HG03103 (cell line): Measurements from ENCODE around the gene SENP1.
"Not testable (repeated sequence)": the region's sequence is repeated elsewhere in the genome, so short reads cannot be mapped to it uniquely, and the experiment has no call there.

Source experiments
- ATAC-seq: cut with Tn5 transposase; IDR thresholded peaks from one replicate; pipeline ENCODE4 v1.9.1; 2021; ENCODE audit warnings: low read depth; ENCODE audit not compliant: unreplicated experiment

Gene SENP1

DNA sequence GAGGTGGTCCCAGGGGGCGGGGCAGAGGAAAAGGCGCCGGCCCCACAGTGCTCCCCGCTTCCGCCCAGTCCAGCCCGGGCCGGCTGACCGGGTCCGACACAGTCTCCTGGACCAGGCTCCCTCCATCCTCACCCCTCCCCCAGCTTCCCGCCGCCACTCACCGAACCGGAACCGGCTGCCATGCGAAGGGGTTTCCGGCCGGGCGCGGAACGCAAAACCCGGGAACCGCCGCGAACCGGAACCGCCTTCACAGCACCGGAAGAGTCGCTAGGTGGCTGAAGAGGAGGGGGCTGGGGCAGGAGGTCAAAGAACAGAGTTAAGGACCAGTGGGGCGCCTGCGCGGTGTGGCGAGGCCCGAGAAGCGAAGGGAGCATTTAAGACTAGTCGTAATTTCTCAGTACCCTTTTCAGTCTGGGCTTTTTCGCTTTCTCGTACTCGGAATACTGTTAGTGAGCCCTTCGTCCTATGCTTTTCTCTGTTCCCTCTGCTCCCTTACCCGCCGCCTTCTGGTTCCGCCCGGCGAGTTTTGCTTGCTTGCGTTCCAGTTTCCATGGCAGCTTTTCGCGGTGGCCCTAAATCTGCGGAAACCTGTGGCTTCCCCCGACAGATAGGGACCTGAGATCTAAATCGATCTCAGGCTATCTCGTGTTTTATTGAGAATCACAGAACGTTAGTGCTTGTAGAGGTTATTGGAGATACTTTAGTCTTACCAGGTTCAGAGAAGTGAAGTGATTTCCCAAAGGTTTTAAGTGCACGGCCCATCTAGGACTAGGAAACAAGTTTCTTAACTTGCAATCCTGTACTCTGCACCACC lies at the start of gene SENP1:
Gene SENP1 (minus strand): TSS at position 213 of the 814 bp plus-strand sequence. CDS start 4,607 bp downstream, outside the sequence.
- ATAC-seq: peak; percentile 65

DNA sequence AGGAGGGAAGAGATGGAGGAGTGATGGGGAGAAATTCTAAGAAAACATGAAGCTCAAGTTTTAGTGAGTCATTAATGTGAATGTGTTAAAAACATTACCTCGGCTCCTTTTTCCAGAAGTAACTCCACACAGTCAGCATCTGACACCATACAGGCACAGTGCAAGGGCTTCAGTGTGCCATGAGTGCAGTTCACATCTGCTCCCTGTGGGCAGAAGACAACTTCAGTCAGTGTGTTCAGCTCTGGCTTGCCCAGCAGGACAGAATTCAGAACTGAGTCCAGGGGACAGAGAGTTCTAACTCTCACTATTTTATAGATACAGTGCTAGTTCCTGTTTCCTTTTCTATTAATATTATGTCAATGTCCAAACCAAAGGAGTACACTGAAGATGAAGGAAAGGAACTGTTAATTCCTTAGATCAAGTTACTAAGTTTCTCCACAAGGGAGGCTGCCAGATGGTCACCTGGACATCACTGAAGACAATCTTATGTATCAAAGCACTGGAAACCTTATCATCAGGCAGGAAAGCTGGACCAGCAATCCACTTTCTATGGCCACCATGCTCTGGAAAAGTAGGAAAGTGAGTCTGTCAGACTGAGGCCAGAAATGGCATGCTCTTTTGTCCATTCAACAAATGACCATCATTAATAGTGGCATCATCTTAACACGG lies 45.4 kb upstream of the SENP1 start:
- ATAC-seq: no peak

DNA sequence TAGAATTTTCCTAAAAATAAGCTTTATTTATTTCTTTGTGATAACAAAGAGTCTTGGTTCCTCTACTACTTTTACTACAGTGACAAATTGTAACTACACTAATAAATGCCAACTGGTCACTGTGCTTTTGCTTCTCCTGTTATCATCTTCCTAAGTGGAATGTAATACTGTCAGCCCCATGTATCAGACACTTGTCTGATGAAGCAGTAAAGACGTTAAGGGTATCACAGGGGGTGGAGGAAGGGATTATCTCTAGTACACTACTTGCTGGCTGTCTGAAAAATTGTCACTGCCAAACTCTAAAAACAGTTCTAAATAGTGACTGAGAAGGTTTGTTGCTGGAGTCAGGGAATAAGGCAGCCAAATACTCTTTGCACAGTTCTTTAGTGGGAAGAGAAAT lies 40.1 kb upstream of the SENP1 start:
- ATAC-seq: no peak

DNA sequence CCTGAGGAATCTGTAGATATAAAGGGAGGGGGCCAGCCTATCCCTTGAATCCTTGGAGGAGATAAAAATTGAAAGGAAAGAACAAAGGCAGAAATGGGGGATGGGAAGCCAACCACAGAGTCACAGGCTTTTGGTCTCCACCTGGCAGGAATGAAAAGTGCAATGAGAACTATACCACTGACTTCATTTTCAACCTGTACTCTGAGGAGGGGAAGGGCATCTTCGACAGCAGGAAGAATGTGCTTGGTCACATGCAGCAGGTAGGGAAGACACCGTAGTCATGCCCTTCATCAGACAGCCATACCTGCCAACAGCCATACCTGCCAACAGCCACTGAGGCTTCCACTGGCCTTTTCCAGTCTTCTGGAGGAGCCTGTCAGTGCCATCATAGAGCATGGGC lies 38.0 kb upstream of the SENP1 start:
- ATAC-seq: no peak

DNA sequence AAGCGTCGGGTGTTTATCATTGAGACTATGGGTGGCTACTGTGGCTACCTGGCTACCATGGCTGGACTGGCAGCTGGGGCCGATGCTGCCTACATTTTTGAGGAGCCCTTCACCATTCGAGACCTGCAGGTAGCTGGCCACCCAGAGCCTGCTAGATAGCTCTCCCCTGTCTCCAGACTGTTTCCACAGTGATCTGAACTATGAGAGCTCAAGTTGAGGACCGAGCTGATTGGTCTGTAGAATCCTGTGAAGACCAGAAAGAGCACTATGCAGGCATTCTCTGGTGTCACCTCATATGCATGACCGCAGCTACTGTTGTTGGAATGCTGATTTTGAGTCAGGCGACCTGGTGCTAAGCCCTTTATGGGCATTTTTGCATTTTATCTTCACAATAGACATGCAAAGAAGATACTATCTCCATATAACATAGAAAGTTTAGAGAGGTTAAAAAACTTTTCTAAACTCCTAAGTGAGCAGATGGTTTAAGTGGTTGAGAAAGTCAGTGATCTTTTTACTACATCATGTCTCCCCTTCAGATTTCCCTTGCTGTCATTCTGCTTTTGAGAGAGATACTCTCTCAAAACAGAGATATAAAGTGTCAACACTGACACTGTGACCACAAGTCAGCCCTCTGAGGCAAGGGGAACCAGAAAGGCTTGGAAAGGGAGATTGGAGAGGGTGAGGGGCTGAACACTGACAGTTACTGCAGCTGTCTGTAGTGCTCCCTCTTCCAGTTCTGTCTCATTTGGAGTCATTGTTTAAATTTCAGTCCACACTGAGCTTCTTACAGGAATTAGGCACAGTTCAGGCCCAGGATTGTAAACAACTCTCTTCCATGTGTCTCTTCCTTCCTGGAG lies 37.2 kb upstream of the SENP1 start:
- ATAC-seq: no peak

DNA sequence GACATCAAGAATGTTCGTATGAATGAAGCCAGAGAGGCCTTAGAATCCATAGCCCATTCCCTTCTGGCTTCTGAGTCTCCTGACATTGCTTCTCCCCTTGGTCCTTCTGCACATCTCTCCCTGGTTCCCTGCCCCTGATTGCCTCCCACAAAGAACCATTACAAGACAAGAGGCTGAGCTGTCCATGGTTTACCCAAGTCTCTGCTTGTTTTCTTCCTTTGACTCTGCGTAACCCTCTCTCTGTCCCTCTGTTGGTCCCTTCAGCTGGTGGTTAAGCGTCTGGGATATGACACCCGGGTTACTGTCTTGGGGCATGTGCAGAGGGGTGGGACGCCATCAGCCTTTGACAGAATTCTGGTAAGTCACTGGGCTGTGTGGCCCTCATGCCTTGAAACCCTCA lies 29.1 kb upstream of the SENP1 start:
- ATAC-seq: no peak

DNA sequence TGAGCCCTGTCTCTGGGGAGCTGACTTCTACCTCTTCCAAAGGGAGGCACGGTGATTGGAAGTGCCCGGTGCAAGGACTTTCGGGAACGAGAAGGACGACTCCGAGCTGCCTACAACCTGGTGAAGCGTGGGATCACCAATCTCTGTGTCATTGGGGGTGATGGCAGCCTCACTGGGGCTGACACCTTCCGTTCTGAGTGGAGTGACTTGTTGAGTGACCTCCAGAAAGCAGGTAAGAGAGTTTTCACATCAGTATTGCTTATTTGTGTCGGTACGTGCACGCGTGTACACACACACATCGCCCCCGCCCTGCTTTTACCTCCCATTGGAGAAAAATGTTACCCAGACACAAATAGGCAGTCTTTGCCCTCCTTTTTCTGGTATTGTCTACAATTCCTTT lies 26.9 kb upstream of the SENP1 start:
- ATAC-seq: no peak

DNA sequence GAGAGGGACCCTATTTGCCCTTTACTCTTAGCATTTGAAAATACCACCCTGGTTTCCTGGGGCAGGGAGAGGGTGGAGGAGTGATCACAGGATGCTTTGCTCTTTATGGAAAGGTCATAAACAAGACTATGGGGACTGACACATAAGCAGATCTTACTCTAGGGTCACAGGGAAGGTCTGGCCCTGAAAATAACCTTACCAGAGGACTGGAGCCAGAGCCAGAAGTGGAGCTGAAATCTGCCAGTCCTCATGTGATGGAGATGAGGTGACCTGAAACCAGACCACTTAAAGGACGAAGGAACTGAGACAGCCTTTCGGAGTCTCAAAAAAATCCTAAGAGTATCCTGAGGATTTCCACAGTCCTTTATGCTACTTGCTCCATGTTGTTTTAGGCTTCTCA lies 25.6 kb upstream of the SENP1 start:
- no peak for ATAC-seq

DNA sequence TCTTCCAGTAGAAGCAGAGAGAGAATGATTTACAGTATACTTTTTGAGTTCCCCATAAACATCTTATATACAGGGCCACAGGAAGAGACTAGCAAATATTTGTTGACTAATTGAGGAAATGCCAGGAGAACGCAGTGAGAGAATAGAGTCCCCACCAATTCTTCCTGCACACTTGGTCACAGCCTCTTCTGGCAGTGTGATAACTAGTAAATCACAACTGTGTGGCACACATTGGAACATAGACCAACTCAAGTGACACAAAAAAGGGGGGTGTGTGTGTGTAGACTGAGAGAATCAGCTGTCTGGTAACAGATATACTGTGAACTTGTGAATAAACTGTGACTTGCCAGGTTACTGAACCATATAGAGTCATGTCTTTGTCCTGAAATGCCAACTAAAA lies 23.5 kb upstream of the SENP1 start:
- ATAC-seq: no peak

DNA sequence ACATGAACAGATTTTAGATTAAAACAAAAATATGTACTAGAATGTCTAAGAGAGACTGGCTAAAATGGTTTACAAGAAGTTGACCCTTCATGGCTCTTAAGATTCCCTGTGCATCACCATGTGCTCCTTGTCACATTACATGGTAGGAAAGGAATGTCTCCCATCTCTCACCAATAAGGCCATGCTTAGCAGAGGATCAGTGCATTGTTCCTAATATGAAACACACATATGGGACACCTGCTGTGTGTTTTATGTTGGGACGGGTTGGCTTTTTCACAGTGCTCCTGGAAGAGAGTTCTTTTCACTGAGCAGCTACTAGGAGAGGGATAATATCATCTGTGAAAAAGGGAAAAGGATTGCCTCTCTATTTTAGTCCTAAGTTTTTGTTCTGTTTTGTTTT lies 22.9 kb upstream of the SENP1 start:
- no peak for ATAC-seq

DNA sequence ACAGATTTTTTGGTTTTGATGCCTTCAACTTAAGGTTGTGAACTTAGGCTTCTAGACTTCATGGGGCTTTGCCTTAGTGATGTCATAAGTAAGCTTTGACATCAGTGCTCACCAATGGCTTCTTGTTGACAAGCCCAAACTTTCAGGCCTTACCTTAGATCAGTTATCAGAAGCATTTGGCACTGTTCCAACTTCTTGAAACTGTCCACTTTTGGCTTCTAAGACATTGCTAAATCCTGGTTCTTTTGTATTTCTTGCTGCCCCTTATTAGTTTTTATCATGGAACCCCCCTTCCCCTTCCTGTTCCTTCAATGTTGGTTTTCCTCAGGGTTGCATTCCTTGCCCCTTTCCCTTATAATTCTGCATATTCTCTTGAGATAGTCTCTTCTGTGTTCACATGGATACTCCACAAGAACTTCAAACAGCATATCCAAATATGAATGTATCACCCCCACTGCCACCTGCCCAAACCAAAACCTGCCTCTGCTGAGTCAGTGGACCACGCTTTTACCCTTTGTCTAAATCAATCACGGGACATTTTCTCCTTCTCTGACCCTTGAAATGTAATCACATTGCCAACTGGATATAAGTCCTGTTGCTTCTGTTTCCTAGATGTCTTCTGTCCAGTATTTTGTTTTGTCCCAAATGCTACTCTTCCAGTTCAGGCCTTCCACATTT lies 21.2 kb upstream of the SENP1 start:
- ATAC-seq: no peak

DNA sequence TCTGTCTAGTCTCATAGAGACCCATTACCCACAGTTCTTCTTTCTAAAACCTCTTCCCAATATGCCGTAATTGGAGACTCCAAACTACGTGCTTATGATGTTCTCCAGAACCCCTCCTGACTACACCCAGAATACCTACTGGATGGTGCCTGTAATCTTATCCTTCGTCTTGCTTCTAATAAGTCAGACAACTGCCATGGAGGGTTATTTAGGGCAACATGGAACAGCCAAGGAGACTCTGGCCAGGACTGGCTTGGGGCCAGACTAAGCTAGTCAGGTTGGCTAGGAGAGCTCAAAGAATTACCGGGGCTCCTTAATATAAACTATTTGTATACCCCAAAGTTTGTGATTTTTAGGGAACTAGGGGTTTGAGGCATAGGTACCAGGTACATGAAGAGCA lies 20.1 kb upstream of the SENP1 start:
- no peak for ATAC-seq

DNA sequence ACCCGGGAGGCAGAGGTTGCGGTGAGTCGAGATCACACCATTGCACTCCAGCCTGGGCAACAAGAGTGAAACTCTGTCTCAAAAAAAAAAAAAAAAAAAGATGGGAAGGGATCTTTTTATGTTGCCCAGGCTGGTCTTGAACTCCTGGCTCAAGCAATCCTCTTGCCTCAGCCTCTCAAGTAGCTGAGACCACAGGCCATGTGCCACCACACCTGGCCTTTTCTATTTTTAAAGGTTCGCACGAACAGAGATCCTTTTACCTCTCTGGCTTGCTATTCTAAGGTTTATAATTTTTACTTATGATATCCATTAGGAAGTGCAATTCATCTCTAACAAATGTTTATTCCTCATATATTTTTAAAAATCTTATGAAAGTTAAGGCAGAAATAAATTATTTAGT lies 19.7 kb upstream of the SENP1 start:
- ATAC-seq: not testable (repeated sequence)

DNA sequence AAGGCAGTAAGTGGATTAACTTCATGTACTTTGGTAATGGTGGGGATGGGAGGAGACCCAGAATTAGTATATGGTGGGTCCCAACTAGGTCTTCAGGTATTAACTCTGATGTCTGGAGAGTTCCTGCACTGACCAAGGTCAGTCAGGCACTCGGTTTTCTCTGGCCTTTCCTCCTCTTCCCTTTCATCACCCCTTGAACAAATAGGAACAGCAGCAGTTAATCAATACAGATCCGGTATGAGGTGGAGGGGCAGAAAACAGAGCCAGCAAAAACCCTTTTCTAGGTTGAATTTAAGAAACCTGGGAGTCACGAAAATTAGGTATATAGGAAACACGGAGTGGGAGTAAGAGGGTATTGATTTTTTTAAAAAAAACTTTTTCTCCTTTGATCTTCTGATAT lies 17.3 kb upstream of the SENP1 start:
- no peak for ATAC-seq

DNA sequence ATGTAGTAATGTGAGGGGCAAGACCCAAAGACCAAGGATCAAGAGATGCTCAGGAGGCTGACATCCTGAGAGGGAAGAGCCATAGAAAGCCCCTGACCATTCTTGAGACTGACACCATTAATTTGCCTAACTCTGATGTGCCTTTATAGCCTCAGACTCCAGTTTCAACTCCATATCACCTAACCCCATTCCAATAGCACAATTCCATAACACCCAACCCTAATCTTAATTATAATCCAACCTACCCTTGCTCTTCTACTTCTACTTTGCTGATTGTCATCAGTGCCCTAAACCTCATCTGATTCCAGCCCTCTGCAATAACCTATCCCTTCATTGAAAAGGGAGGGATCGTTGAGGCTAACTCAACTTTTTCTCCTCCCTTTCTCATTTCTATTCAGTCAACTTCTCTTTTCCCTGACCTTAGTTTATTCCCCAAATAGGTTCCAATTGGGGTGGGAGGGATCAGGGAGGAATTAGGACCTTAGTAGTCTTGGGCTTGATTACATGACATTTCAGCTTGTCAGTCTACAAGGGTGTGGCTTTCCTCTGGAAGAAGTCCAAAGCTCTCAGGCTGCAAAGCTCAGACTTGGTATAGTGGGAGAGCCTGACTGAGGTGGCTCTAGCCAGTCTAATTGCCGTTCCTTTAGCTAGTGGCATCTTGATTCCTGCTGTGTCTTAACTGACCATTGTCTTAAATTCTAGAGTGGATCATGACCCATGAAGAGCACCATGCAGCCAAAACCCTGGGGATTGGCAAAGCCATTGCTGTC lies 16.4 kb upstream of the SENP1 start:
- ATAC-seq: no peak

DNA sequence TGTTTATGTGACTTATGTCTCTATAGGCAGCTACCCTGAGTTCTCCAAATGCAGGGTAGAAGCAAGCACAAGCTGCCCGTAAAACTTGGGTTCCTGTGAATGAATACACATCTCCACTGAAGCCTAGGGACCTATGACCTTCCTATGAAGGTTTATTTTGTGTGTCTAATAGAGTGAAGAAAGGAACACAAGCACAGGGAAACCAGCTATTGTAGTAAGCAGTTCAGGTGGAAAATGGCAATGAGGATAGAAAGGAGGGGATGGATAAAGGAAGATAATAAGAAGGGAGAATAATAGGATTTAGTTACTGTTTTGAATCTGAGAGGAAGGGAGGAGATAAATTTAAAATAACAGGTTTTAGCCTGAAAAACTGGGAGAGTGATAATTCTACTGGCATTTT lies 15.6 kb upstream of the SENP1 start:
- no peak for ATAC-seq

DNA sequence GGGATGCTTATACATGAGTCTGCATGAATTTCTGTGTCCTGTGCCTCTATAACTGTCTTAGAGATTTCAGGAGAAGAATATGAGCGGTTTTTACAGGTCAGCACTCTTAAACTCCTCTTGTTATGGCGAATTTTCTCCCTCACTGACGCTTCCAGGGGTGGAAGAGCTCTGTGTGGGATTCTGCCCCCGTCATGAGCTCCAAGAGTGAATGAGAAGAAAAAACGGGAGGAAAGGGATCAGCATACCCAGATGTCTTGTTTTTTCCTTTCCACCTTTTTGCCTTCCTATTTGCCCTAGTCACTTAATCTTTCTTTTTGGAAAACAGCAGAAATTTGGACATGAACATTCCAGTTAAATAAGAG lies 13.9 kb upstream of the SENP1 start:
- no peak for ATAC-seq

DNA sequence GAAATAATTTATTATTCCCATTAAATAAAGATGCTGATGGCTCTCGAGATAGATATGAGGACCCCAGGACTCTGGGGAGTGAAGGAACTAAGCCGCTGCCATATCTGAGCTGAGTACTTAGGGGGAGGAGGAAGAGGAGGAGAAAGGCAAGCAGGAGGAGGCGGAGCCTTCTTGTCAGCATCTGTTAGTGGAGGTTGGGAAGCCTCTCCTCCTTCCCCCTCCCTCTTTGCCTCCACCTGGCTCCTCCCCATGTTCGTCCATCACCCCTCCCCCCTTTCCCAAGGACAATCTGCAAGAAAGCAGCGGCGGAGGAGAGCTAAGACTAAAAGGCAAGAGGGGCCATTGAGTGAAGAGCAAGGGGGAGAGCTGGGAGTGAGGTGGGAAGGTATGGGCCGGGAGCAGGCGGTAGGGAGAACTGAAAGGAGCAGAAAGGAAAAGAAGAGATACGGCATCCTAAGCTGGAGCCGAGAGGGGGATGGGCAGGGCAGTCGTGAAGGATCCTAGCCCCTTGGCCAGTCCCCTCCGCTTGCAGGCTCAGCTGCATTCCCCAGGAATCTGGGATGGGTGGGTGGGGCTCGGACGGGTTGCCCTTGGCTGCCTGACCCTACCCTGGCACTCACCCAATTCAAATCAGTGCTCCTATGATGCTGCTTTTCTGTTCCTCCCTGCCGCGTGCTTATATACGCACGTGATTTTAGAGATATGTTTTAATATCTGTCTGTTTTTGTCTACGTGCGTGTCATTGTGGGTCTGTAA lies 13.4 kb upstream of the SENP1 start, which contains the start of gene PFKM:
Gene PFKM (plus strand): TSS at position 287 of the 756 bp plus-strand sequence. CDS start 3,411 bp downstream, outside the sequence.
- ATAC-seq: peak; percentile 99

DNA sequence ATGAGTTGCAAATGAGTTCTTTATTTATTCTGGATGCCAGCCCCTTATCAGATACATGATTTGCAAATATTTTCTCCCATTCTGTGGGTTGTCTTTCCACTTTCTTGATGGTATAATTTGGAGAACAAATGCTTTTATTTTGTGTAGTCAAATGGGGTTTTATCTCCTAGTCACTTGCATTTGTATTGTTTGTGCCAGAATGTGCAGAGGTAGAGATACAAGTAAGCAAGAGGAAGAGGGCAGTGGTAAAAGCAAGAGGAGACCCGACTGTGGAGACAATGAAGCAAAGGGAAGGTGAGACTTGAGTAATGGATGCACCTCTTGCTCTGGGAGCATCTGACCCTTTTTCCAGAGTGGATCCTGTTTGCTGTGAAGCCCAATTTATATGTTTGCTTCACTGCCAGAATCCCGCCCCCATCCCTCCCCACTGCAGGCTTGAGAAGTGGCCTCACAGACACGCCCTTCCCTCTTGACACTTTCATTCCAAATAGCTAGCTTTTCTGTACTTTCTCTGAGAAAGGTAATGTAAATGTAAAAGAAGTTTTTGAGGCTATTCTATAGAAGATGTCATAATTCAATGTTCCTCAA lies 12.5 kb upstream of the SENP1 start:
- no peak for ATAC-seq
